ENCODE results near the gene PTPRG. TPM values are rescaled to one million over a fixed set of nuclear protein-coding genes. Genes with fewer than 3 reads are reported as not detected.
A peak's percentile ranks its signal among the peaks of the same experiment; 100 is the strongest.

PTPRG gene
- total and polyA plus RNA-seq, 12 donors, result 6.3 to 119 (median 72.2) TPM

- Histone ChIP-seq H3K36me3 (replicated peaks in 1 of 2) (no peaks in the 10 kb centered on the region), H3K4me1 (replicated peaks in 1 of 2) (no peaks in the 10 kb centered on the region), H3K9me3 (replicated peaks in 1 of 3) (no peaks in the 10 kb centered on the region), H3K27ac (no peak overlapping the region), H3K27me3 (no peaks in the 10 kb centered on the region), H3K4me3 (no peak overlapping the region)
- TF ChIP-seq, protein P1, sequence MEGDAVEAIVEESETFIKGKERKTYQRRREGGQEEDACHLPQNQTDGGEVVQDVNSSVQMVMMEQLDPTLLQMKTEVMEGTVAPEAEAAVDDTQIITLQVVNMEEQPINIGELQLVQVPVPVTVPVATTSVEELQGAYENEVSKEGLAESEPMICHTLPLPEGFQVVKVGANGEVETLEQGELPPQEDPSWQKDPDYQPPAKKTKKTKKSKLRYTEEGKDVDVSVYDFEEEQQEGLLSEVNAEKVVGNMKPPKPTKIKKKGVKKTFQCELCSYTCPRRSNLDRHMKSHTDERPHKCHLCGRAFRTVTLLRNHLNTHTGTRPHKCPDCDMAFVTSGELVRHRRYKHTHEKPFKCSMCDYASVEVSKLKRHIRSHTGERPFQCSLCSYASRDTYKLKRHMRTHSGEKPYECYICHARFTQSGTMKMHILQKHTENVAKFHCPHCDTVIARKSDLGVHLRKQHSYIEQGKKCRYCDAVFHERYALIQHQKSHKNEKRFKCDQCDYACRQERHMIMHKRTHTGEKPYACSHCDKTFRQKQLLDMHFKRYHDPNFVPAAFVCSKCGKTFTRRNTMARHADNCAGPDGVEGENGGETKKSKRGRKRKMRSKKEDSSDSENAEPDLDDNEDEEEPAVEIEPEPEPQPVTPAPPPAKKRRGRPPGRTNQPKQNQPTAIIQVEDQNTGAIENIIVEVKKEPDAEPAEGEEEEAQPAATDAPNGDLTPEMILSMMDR (IDR thresholded peaks at IDR 0.05), result no peak
- TF ChIP-seq POLR2A (IDR thresholded peaks at IDR 0.05), result no peak
- no peak for DNase-seq
- intact Hi-C loops (cut with DNase I), result no loop called here
- 75 to 83% (median 81%) methylated on average over 5 of the region's 5 CpGs for WGBS, 4 donors
These were observed 203.9 kb downstream of the PTPRG start for GRCh38 chr3:61765157-61765876.

- no peaks in the 10 kb centered on the region for H3K9me3 ChIP-seq (replicated peaks in 1 of 3)
- TF ChIP-seq POLR2A (IDR thresholded peaks at IDR 0.05), result no peak
- TF ChIP-seq, protein P1 (IDR thresholded peaks at IDR 0.05), result no peak
- no peak for DNase-seq
- H3K27ac ChIP-seq, result no peak overlapping the region
- 63 to 71% (median 65%) methylated on average over 4 of the region's 4 CpGs for WGBS, 4 donors
- H3K36me3 ChIP-seq (replicated peaks in 1 of 2), result no peaks in the 10 kb centered on the region
- no peaks in the 10 kb centered on the region for H3K4me1 ChIP-seq (replicated peaks in 1 of 2)
- intact Hi-C loops (cut with DNase I), result no loop called here
- H3K4me3 ChIP-seq, result no peak overlapping the region
- no peaks in the 10 kb centered on the region for H3K27me3 ChIP-seq
These were observed 207.1 kb downstream of the PTPRG start for GRCh38 chr3:61768284-61769037.

DNA sequence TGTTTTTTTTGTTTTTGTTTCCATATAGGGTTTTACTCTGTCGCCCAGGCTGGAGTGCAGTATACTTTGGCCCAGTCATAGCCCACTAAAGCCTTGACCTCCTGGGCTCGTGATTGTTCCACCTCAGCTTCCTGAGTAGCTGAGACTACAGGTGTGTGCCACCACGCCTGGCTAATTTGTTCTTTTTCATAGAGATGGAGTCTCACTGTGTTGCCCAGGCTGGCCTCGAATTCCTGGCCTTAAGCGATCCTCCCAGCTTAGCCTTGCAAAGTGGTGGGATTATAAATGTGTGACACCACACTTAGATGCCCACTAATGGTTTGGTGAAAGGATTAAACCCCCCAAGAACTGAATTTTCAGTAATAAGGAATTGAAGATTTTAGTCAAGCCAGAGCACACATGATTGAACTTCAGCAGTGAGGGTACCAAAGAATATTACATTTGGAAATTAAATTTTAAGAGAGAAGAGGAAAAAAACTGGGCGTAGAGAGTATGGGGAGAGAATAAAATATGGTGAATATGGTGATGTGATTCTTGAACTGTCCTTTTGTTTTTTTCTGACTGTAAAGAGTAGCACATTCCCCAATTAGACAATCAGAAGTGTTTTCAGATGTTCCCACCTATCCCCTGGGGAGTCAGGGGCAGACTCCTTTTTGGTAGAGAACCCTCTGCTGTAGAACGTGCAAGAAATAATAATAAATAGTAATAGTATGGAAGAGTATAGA, 208.1 kb downstream of the PTPRG start:
- TF ChIP-seq, protein P1 (IDR thresholded peaks at IDR 0.05), result no peak
- no peak for TF ChIP-seq POLR2A (IDR thresholded peaks at IDR 0.05)
- no peaks in the 10 kb centered on the region for H3K36me3 ChIP-seq (replicated peaks in 1 of 2)
- WGBS, 4 donors, result 88 to 93% (median 89%) methylated on average over 6 to 7 of the region's 7 CpGs
- no peak overlapping the region for H3K4me3 ChIP-seq
- no peaks in the 10 kb centered on the region for H3K9me3 ChIP-seq (replicated peaks in 1 of 3)
- H3K27me3 ChIP-seq, result no peaks in the 10 kb centered on the region
- DNase-seq, result no peak
- intact Hi-C loops (cut with DNase I), result no loop called here
- no peaks in the 10 kb centered on the region for H3K4me1 ChIP-seq (replicated peaks in 1 of 2)
- no peak overlapping the region for H3K27ac ChIP-seq

- intact Hi-C loops (cut with DNase I), result no loop called here
- DNase-seq, result peak in 4 of 7 donors; percentile 18 to 25 (median 22)
- TF ChIP-seq POLR2A (IDR thresholded peaks at IDR 0.05), result no peak
- TF ChIP-seq, protein P1 (IDR thresholded peaks at IDR 0.05), result no peak
- no peak overlapping the region for H3K4me3 ChIP-seq
- H3K27me3 ChIP-seq, result no peaks in the 10 kb centered on the region
- H3K36me3 ChIP-seq (replicated peaks in 1 of 2), result no peaks in the 10 kb centered on the region
- no peaks in the 10 kb centered on the region for H3K4me1 ChIP-seq (replicated peaks in 1 of 2)
- WGBS, 4 donors, result 59 to 75% (median 64%) methylated on average over 6 of the region's 6 CpGs
- no peaks in the 10 kb centered on the region for H3K9me3 ChIP-seq (replicated peaks in 1 of 3)
- no peak overlapping the region for H3K27ac ChIP-seq
These were observed 210.6 kb downstream of the PTPRG start for GRCh38 chr3:61771976-61772375.

All from adrenal gland (tissue), 12 donors.